ENCODE data around the gene C18orf63. TPM values are rescaled to one million over a fixed set of nuclear protein-coding genes. Genes with fewer than 3 reads are reported as not detected.

Gene C18orf63
- total RNA-seq, 1 donor: not detected

DNA sequence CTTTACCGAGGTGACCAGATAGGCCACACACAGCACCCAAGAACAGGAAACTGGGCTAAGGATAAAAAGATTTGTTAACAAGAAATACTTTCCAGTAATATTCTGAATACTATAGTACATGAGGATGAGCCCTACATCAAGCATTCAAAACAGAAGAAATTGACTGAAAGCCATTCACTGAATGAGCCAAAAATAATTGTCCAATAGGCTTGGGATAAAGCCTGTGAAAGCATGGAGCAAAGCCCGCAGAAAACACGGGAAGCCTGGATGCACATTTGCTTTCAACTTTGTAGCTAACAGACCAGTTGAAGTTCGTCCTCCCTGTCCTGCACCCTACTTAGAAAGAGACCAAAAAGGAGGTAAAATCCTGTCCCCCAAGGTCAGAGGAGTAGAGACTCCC is 85.2 kb downstream of the C18orf63 start:
- no peak for DNase-seq (ENCODE audit: low read depth in 2 of 3, low spot score in 2 of 3)

GRCh38 chr18:74402806-74403433 is 87.3 kb downstream of the C18orf63 start:
- peak in 2 of 3 donors; percentile 14 to 47 for DNase-seq (ENCODE audit: low read depth in 2 of 3, low spot score in 2 of 3)

- DNase-seq (ENCODE audit: low read depth in 2 of 3, low spot score in 2 of 3): no peak
Measured at GRCh38 chr18:74407888-74408287, 92.2 kb downstream of the C18orf63 start.

Other genes with a start within 250 kb of the C18orf63 start
- 0.81 TPM for gene FBXO15, start 168.0 kb upstream of the C18orf63 start, total RNA-seq
- 10.5 TPM for gene TIMM21, start 167.3 kb upstream of the C18orf63 start, total RNA-seq
- 24.2 TPM for gene CYB5A, start 23.9 kb upstream of the C18orf63 start, total RNA-seq
- gene DIPK1C, start 141.5 kb downstream of the C18orf63 start, total RNA-seq: under 0.01 TPM
- 47.1 TPM for gene CNDP2, start 180.5 kb downstream of the C18orf63 start, total RNA-seq
- gene CNDP1, start 218.7 kb downstream of the C18orf63 start, total RNA-seq: not detected

All from hematopoietic multipotent progenitor cell (in vitro differentiated cells).